HL-60 (cell line): ENCODE results near the gene TMEM14C.

Experiments used
- GABPA ChIP-seq: IDR thresholded peaks from 2 replicates; pipeline ENCODE4 v1.6.1; 2012; ENCODE audit warnings: low read depth
- POLR2AphosphoS5 ChIP-seq: IDR thresholded peaks from 2 replicates; pipeline ENCODE4 v1.6.1; 2012; ENCODE audit warnings: low read depth
- REST ChIP-seq: IDR thresholded peaks from 2 replicates; pipeline ENCODE4 v1.6.1; 2012; ENCODE audit warnings: low read depth; ENCODE audit not compliant: insufficient replicate concordance
- SPI1 ChIP-seq: IDR thresholded peaks from 2 replicates; pipeline ENCODE4 v1.6.1; 2012; ENCODE audit warnings: low read depth, mild to moderate bottlenecking, borderline replicate concordance
- TF ChIP-seq, protein P1 (sequence below): IDR thresholded peaks from one replicate; pipeline ENCODE4 v1.5.1; 2011; ENCODE audit warnings: low read length, control low read depth, inconsistent platforms; ENCODE audit not compliant: insufficient read depth

DNA sequence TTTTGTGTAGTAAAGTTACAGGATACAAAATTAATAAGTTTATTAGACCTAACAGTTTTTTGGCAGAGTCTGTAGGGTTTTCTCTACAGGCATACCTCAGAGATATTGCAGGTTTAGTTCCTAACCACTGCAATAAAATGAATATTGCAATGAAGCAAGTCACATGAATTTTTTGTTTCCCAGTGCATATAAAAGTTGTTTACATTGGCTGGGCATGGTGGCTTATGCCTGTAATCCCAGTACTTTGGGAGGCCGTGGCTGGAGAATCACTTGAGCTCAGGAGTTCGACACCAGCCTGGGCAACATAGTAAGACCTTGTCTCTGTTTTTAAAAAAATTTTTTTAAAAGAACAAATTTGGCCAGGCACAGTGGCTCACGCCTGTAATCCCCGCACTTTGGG is 44.4 kb upstream of the TMEM14C start:
- TF ChIP-seq, protein P1, sequence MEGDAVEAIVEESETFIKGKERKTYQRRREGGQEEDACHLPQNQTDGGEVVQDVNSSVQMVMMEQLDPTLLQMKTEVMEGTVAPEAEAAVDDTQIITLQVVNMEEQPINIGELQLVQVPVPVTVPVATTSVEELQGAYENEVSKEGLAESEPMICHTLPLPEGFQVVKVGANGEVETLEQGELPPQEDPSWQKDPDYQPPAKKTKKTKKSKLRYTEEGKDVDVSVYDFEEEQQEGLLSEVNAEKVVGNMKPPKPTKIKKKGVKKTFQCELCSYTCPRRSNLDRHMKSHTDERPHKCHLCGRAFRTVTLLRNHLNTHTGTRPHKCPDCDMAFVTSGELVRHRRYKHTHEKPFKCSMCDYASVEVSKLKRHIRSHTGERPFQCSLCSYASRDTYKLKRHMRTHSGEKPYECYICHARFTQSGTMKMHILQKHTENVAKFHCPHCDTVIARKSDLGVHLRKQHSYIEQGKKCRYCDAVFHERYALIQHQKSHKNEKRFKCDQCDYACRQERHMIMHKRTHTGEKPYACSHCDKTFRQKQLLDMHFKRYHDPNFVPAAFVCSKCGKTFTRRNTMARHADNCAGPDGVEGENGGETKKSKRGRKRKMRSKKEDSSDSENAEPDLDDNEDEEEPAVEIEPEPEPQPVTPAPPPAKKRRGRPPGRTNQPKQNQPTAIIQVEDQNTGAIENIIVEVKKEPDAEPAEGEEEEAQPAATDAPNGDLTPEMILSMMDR: no peak
- TF ChIP-seq GABPA (no peak), POLR2AphosphoS5 (no peak), REST (no peak), SPI1 (no peak)
